Measurements from ENCODE around the gene NSD1.

DNA sequence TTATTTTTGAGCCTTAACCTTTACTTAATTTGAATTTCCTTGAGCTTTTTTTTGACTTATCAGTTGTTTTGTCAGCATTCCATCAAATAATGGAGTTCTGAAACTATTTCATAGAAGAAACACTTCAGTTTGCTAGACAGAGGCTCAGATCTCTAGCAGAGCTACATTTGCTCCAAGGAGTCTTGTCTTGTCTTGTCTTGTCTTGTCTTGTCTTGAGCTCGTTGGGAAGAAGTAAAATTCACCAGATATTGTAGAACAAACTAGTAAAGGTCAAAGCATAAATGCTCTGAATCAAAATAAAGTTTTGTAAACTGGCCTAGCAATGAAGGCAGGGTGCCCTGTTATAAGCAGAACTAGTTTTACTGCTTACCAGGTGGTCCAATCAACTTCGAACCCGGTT, 136.4 kb downstream of the NSD1 start:
- no peak for TF ChIP-seq SMC3 (IDR thresholded peaks at IDR 0.05; ENCODE audit: borderline replicate concordance, low read length)
- TF ChIP-seq, protein P1, sequence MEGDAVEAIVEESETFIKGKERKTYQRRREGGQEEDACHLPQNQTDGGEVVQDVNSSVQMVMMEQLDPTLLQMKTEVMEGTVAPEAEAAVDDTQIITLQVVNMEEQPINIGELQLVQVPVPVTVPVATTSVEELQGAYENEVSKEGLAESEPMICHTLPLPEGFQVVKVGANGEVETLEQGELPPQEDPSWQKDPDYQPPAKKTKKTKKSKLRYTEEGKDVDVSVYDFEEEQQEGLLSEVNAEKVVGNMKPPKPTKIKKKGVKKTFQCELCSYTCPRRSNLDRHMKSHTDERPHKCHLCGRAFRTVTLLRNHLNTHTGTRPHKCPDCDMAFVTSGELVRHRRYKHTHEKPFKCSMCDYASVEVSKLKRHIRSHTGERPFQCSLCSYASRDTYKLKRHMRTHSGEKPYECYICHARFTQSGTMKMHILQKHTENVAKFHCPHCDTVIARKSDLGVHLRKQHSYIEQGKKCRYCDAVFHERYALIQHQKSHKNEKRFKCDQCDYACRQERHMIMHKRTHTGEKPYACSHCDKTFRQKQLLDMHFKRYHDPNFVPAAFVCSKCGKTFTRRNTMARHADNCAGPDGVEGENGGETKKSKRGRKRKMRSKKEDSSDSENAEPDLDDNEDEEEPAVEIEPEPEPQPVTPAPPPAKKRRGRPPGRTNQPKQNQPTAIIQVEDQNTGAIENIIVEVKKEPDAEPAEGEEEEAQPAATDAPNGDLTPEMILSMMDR (IDR thresholded peaks at IDR 0.05 in 2 of 3, conservative IDR thresholded peaks at IDR 0.05 in 1 of 3; ENCODE audit: control insufficient read depth in 2 of 3, extremely low read depth in 1 of 3, insufficient read depth in 1 of 3, low read depth in 3 of 3, low read length in 3 of 3), result no peak
- TF ChIP-seq, protein P2, sequence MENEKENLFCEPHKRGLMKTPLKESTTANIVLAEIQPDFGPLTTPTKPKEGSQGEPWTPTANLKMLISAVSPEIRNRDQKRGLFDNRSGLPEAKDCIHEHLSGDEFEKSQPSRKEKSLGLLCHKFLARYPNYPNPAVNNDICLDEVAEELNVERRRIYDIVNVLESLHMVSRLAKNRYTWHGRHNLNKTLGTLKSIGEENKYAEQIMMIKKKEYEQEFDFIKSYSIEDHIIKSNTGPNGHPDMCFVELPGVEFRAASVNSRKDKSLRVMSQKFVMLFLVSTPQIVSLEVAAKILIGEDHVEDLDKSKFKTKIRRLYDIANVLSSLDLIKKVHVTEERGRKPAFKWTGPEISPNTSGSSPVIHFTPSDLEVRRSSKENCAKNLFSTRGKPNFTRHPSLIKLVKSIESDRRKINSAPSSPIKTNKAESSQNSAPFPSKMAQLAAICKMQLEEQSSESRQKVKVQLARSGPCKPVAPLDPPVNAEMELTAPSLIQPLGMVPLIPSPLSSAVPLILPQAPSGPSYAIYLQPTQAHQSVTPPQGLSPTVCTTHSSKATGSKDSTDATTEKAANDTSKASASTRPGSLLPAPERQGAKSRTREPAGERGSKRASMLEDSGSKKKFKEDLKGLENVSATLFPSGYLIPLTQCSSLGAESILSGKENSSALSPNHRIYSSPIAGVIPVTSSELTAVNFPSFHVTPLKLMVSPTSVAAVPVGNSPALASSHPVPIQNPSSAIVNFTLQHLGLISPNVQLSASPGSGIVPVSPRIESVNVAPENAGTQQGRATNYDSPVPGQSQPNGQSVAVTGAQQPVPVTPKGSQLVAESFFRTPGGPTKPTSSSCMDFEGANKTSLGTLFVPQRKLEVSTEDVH (IDR thresholded peaks at IDR 0.05; ENCODE audit: low read depth, partially characterized antibody), result no peak
- TF ChIP-seq, protein P3, sequence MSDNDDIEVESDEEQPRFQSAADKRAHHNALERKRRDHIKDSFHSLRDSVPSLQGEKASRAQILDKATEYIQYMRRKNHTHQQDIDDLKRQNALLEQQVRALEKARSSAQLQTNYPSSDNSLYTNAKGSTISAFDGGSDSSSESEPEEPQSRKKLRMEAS (IDR thresholded peaks at IDR 0.05; ENCODE audit: low read depth, low read length), result no peak
- no peak for TF ChIP-seq TAF1 (IDR thresholded peaks at IDR 0.05; ENCODE audit: borderline replicate concordance, low read depth, low read length)
